Measurements from ENCODE around the gene ZNF266.

ZNF266 gene

DNA sequence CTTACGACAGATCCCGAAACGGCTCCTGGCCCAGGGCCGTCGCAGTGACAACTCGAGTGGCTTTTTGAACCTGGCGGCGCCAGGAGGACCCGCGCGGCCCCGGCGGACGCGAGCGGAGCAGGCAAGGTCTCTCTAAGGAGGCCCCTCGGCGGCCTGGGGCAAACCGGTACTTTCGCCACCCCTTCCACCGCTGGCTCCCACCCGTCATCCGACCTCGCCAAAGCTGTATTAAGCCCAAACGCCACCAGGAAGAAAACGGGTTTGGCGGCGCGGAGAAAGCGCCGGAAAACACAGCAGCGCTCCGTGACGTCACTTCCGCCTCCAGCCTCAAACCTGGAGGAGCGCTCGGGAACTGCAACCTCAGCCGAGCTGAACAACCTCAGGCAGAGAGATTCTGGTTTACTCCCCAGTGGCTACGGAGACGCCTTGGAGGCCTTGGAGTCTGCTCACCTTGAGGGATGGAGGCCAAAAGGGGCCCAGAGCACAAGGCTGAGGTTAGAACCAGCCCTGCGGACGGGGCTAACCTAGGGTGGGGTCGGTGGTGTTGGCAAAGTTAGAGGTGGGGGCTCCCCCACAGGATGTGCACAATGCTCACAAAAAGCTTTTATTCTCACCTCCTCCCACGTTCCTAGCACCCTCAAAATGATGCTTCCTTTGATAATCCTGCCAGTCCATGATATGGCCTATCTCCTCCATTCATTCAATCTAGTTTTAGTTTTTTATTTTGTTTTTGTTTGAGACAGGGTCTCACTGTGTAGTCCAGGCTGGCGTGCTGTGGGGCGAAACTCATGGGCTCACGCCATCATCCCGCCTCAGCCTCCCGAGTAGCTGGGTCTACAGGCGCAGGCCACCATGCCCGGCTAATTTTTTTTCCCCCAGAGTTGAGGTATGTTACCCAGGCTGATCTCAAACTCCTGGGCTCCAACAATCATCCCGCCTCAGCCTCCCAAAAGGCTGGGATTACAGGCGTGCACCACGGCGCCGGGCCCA is at the start of gene ZNF266:
Gene ZNF266, minus strand, starts transcription at position 295 of the 990 bp plus-strand sequence. CDS start 15,484 bp downstream, outside the sequence.
- DNase-seq (ENCODE audit: low read depth), result peak; percentile 66

DNA sequence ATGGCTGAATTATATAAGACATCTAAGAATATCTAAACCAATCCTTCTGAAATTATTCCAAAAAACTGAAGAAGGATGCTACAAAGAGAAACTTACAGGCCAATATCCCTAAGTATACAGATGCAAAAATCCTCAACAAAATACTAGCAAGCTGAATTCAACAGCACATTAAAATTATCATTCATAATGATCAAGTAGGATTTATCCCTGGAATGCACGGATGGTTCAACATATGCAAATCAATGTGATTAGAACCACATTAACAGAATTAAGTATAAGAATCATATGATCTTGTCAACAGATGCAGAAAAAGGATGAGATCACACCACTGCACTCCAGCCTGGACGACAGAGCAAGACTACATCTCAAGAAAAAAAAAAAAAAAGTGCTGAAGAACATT is 49.8 kb upstream of the ZNF266 start:
- DNase-seq (ENCODE audit: low read depth), result no peak

DNA sequence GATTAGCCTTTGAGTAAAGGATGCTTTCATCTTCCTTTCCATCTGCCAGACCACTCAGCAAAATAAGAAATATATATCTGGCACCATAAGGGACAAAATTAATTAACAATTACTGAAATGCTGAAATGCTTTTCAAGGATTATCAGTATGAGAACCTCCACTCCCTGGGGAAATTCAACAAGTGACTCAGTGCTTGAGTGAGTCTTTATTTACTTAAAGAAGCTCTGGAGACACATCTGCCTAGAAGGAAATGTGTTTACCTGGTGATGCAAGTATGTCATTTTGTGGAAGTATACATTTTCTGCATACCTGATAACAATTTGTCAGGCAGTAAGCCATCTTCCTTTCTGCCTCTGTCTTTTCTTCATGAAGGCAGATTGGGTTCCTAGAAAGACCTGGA is 39.6 kb upstream of the ZNF266 start:
- DNase-seq (ENCODE audit: low read depth), result no peak

DNA sequence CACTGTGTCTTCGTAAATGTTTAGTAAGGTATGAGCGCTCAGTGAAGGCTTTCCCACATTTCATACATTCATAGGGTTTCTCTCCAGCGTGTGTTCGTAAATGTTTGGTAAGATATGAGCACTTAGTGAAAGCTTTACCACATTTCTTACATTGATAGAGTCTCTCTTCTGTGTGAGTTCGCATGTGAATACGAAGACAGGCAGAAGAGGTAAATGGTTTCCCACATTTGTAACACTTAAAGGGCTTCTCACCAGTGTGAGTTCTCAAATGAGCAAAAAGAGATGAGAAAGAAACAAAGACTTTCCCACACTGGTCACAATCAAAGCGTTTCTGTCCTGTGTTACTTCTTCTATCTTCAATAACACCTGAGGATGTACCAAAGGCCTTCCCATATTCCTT is 31.8 kb upstream of the ZNF266 start:
- no peak for DNase-seq (ENCODE audit: low read depth)

DNA sequence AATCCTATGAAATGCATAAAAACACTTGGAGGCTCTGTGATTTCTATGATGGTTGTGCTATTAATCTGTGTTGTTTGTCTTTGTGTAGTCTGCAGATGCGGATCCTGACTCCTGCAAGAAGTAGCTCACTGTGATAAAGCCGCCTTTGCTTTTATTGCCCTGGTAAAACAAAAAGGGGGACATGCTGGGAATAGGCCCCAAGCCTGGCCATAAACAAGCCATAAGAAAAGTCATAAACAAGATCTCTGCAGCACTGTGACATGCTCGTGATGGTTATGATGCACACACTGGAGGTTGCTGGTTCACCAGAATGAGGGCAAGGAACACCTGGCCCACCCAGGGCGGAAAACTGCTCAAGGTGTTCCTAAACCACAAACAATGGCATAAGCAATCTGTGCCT is 26.6 kb upstream of the ZNF266 start:
- DNase-seq (ENCODE audit: low read depth), result no peak

DNA sequence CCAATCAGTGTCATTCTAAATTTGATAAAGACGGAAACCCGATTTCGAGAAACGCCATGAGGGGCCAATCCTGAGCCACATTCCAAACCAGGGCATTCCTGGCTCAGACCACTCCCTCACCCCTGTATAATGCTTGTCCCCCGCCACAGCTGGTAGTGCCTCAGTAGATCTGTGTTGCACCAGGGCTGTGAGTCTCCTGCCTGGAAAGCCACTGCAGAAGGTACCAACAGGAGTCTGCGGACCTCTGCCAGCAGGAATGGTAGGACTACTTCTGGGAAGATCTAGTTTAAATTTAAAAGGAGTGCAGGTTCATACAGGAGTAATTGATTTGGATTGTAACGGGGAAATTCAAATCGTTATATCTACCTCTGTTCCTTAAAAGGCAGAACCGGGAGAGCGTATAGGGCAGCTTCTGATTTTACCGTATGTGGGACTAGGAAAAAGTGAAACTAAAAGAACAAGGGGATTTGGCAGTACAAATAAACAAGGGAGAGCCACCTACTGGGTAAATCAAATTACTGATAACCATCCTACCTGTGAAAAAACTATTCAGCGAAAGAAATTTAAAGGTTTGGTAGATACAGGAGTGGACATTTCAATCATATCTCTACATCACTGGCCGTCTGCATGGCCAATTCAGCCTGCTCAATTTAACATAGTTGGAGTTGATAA is 20.8 kb upstream of the ZNF266 start:
- DNase-seq (ENCODE audit: low read depth), result no peak

DNA sequence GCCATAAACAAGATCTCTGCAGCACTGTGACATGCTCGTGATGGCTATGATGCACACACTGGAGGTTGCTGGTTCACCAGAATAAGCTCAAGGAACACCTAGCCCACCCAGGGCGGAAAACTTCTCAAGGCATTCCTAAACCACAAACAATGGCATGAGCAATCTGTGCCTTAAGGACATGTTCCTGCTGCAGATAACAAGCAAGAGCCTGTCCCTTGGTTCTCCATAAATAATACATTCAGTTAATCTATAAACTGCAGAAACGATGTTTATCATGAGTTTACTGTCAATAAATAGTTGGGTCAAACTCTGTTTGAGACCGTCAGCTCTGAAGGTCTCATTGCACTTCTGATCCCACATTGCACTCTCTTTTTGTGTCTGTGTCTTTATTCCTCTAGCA is 18.6 kb upstream of the ZNF266 start:
- no peak for DNase-seq (ENCODE audit: low read depth)

DNA sequence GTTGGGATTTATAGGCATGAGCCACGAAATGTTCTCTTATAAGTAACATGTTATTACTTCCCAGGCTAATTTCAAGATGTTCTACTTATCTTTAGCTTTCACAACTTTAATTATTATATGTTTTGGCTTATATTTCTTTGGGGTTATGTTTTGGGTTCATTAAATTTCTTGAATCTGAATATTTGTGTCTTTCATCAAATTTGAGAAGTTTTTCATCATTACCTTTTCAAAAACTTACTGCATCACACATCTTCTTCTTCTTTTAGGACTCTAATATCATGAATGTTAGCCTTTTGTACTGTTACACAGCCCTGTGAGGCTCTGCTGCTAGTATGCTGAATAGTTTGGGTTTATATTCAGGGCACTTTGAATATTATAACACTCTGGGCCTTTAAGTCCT is 9.7 kb upstream of the ZNF266 start:
- no peak for DNase-seq (ENCODE audit: low read depth)

DNA sequence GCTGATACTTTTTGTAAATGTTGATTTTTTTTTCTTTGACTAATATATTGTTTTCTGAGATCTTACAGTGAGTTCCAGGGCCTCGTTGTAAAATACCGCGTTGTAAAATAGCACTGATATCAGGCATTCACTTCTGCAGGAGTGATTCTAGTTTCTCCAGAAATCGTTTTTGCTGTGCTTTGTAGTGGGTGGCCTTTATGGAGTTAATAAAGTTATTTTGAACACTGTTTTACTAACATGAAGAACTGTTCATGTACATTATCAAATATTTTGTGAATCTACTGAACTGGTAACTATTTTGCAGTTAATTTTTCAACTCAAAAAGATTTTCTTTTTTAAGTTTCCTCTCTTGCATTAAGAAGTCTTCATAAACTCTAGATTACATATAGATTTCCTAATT is 985 bp upstream of the ZNF266 start:
- DNase-seq (ENCODE audit: low read depth), result no peak

DNA sequence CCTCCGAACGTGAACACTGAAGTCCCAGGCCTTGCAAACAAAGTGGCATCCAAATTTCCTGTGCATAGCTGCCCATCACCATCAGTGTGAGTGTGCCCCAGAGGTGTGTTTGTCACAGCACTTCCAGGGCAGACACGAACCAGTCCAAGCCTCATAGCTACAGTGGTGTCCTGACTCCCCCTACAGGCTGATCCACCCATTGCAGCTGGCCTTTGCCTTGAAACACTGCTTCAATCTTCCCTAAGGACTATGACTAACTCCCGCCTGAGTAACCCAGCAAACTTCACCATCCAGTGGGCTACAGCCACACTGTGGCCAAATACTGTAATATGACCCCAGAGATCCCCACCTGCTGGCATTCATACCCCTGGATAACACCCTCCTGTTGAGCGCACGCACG is 3.9 kb downstream of the ZNF266 start:
- no peak for DNase-seq (ENCODE audit: low read depth)

DNA sequence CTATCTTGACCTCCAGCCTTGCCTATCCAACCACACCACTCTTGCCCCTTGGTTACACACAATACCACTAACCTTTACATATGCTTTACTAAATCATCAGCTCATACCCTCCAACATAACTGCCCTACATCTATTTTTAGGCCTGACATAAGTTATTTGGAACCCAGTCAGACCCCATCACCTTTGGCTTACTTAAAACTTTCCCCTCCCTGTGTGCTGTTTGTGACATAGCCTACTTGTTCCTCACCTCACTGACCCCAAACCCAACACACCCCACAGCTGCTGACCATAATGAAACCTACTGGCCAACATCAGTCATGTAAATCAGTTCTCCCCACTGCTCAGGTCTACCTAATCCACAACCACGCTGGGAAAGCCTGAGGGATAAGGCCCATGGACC is 4.9 kb downstream of the ZNF266 start:
- no peak for DNase-seq (ENCODE audit: low read depth)

DNA sequence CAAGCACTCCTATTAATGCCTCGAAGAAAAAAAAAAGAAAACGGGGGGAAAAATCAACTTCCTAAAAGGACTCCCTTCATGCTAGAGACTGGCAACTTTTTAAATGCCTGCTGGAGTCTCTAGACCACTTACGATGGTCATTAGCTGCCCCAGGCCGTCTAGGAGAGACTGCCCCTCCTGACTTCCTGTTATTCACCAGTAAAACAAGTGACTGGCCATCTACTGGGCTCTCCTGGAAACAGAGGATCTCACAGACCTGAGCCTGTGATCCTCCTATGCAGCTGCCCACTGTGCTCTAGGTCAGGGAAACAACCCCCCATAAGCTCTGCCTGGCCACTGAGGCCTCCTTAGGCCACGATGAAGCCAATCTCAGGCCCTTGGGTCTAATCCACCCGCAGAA is 7.4 kb downstream of the ZNF266 start:
- DNase-seq (ENCODE audit: low read depth), result no peak

DNA sequence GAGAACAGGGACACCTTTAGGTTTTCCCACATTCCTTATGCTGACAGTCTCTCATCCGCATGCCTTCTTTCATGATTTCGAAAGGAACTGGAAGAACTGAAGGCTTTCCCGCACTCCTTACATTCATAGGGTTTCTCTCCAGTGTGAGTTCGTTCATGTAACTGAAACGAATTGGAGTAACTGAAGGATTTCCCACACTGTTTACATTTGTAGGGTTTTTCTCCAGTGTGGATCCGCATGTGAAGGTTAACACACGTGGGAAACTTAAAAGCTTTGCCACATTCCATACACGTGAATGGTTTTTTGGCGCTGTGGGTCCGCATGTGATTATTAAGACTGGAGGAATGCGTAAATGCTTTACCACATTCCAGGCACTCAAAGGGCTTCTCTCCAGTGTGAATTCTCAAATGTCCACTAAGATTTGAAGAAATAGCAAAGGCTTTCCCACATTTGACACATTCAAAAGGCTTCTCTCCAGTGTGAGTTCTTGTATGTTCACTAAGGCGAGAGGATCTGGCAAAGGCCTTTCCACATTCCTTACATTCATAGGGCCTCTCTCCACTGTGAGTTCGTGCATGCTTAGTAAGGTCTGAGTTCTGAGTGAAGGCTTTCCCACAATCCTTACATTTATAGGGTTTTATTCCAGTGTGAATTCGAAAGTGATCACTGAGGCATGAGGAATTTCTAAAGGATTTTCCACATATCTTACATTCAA is 22.0 kb downstream of the ZNF266 start:
- no peak for DNase-seq (ENCODE audit: low read depth)

DNA sequence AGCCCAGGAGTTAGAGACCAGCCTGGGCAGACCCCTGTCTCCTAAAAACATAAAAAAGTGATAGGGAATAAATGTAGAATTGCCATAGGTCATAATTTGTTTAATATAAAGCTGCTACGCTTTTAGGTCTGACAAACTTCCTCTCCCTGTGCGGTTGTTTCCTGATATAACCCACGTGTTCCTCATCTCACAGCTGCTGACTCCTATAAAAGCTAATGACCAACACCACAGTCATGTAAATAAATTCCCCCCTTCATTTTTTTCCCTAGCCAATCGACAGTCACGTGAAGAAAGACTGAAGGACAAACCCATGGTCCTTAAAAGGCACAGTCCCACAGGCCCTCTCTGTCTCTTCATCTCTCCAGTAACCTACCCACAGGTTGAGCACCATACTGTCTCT is 27.5 kb downstream of the ZNF266 start:
- DNase-seq (ENCODE audit: low read depth), result no peak

DNA sequence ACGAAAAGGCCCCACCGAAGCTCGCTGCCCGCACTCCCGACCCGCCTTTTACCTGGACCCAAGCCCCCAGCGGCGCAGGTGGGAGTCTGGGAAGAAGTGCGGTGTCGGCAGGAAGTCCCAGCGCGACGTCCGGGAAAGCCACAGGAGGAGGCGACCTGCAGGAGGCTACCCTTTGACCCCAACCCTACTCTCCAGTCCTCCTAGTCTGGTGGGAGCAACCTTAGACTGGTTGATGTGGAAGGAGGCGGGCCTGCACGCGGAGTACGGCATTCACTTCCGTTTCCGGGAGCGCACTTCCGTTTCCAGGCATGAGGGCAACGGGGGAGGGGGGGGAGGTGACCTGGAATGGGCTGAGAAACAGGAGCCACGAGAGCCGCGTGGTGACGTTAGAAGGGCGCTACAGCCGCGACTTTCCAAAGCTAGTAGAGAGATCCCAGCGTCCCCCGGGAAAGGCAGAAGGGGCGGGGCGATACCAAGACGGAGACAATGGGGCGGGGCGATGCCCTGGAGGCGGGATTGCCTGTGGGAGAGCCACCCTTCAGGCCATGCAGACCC is 28.5 kb downstream of the ZNF266 start:
- DNase-seq (ENCODE audit: low read depth), result peak; percentile 57

DNA sequence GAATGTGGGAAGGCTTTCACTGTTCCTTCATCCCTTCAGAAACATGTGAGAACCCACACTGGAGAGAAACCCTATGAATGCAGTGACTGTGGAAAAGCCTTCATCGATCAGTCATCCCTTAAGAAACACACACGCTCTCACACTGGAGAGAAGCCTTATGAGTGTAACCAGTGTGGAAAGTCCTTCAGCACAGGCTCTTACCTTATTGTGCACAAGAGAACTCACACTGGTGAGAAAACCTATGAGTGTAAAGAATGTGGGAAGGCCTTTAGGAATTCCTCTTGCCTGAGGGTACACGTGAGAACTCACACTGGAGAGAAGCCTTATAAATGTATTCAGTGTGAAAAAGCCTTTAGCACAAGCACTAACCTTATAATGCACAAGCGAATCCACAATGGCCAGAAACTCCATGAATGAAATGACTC is 54.0 kb downstream of the ZNF266 start:
- DNase-seq (ENCODE audit: low read depth), result no peak

DNA sequence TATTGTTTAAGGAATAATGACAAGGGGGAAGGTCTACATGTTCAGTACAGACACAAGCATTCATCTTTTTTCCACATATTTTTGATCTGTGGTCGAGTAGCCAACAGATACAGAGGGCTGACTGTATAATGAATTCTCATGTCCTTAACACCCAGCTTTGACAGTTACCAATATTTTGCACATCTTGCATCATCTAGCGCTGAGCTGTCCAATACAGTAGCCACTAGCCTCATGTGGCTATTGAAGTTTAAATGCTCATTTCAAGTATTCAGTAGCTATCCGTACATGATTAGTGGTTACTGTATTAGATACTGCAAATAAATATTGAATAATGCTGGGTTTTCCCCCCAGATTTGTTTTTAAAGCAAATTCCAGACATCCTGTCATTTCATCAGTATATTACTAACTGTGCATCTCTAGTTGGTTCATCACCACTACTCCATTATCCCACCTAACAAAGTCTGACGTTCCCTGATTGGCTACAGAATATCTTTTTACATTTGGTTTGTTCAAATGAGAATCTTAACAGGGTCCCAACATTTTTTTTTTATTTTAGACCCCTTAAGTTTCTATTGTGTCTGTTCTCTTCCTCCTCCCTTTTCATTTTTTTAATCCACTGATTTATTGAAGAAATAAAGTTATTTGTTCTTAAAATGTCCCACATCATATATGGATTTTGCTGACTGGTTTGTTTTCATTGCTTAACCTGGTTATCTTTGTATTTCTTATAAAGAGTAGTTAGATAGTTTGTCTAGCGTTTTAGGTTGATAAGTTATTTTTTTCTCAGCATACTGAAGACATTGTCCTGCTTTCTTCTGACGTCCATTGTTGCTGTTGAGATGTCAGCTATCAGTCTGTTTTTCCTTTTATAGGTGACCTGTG is 64.4 kb downstream of the ZNF266 start:
- no peak for DNase-seq (ENCODE audit: low read depth)

DNA sequence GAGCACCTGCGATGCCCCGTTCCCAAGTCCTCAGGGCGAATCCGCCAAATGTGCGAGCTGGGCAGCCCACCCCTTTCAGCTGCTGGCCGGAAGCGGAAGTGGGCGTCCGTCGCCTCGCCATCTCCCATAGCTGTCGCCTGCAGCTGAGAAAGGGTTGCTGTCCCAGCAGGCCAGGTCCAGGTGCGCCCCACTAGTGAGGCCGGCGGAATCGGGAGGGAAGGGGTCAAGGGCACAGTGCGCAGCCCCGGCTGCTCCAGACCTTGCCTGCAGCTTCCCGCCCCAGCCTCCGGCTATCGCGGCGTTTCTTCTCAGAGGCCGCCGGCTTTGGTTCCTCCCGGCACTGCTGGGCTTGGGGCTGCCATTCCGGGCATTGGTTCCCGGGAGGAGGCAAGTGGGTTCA is 72.5 kb downstream of the ZNF266 start, which contains the start of gene ZNF177:
Gene ZNF177, plus strand, starts transcription at position 109 of the 400 bp plus-strand sequence. CDS start 15,299 bp downstream, outside the sequence.
- no peak for DNase-seq (ENCODE audit: low read depth)

Measured in HS-27A (cell line).